Epithelial cell of prostate (primary cell): ENCODE results near the gene ACVR1.
A peak's percentile ranks its signal among the peaks of the same experiment; 100 is the strongest.

ENCODE experiments used
- DNase-seq: peaks from one replicate; pipeline ENCODE4 v3.0.0-alpha.2; 2011; ENCODE audit warnings: low read depth, low spot score
- H3K27ac ChIP-seq: fragments of 450-650 bp; 2 replicates; pipeline ENCODE4 v1.5.1; 2017; ENCODE audit warnings: mild to moderate bottlenecking

Gene ACVR1

GRCh38 chr2:157876066-157876785 lies at the start of gene ACVR1:
TSS of gene ACVR1 (minus strand) at chr2:157876330. CDS start at chr2:157799493, 76,837 bp downstream.
- peak; percentile 89 for DNase-seq
- H3K27ac ChIP-seq: peak within 1 kb of the TSS; percentile 90

DNA sequence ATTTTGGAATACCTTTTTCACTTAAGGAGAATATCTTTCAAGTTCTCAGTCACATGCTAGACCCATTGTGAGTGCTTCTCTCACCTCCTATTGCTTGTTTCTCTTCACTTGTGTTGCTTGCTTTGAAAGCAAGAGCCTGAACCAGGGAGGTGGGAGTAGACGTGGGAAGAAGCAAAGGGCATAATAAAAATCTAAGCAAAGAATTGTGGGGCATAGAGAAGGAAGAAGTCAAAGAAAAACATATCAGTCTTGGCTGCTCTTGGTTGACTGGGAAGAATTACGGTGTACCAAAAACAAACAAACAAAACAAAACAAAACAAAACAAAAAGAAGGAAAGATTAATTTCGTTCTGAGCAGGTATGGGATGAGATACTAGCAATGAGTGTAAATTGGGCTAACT lies 48.9 kb upstream of the ACVR1 start:
- no peak for DNase-seq
- H3K27ac ChIP-seq: no peak overlapping the region

GRCh38 chr2:157923598-157924217 lies 47.6 kb upstream of the ACVR1 start:
- DNase-seq: no peak

DNA sequence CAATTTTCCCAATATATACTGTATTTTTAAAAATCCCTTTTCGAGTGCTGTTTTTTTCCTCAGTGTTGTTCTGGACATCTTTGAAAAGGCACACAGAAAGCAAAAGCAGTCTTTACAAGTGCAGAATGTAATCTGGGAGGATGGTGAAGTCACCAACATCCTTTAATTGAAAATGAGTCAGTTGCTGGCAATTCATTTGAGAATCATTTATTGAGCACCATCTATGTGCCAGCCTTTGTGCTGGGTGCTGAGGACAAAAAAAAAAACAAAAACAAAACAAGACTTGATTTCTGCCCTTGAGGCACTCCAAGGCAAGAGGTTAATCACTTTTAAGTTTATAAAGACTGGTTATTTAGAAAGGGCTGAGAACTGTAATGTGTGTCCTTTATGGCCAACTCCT lies 46.7 kb upstream of the ACVR1 start:
- no peak for DNase-seq
- no peak overlapping the region for H3K27ac ChIP-seq

More at GRCh38 chr2:157923598-157924217, 47.6 kb upstream of the ACVR1 start:
- H3K27ac ChIP-seq: no peak overlapping the region

GRCh38 chr2:157922336-157922735 lies 46.2 kb upstream of the ACVR1 start:
- no peak overlapping the region for H3K27ac ChIP-seq
- no peak for DNase-seq

- no peak overlapping the region for H3K27ac ChIP-seq
- DNase-seq: no peak
Observed at GRCh38 chr2:157920736-157921135, 44.6 kb upstream of the ACVR1 start.

- DNase-seq: no peak
Observed at GRCh38 chr2:157919181-157919580, 43.1 kb upstream of the ACVR1 start.

DNA sequence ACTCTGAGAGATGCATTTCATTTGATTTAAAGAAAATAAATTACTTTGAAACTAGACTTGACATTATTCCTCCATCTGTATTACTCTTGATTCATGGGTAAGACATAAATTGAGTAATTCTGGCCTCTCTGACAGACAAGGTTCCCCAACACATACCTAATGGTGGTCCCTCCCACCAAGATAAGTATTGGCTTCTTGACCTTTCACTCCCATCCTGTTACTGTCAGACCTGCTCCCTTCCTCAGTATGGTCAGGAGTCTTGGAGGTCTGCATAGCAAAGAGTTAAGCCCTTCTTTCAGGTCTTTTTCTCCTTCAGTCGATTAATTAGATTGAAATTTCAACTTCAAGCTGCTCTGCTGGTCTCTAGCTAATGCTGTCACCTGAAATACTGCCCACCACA lies 42.2 kb upstream of the ACVR1 start:
- no peak overlapping the region for H3K27ac ChIP-seq
- no peak for DNase-seq

More at GRCh38 chr2:157919181-157919580, 43.1 kb upstream of the ACVR1 start:
- no peak overlapping the region for H3K27ac ChIP-seq

- no peak for DNase-seq
- H3K27ac ChIP-seq: no peak overlapping the region
Observed at GRCh38 chr2:157911750-157912149, 35.6 kb upstream of the ACVR1 start.

- H3K27ac ChIP-seq: no peak overlapping the region
- DNase-seq: no peak
Observed at GRCh38 chr2:157911246-157911645, 35.1 kb upstream of the ACVR1 start.

DNA sequence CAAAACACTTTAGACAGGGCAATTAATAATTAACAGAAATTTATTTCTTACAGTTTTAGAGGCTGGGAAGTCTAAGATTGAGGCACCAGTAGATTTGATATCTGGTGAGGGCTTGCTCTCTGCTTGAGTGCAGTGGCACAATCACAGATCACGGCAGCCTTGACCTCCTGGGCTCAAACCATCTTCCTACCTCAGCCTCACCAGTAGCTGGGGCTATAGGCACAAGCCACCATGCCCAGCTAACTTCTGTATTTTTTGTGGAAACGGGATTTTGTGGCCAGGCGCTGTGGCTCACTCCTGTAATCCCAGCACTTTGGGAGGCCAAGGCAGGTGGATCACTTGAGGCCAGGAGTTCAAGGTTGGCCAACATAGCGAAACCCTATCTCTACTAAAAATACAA lies 29.0 kb upstream of the ACVR1 start:
- DNase-seq: no peak
- no peak overlapping the region for H3K27ac ChIP-seq

GRCh38 chr2:157903626-157904025 lies 27.5 kb upstream of the ACVR1 start:
- no peak for DNase-seq
- H3K27ac ChIP-seq: no peak overlapping the region

- DNase-seq: no peak
- H3K27ac ChIP-seq: no peak overlapping the region
Observed at GRCh38 chr2:157903151-157903550, 27.0 kb upstream of the ACVR1 start.

DNA sequence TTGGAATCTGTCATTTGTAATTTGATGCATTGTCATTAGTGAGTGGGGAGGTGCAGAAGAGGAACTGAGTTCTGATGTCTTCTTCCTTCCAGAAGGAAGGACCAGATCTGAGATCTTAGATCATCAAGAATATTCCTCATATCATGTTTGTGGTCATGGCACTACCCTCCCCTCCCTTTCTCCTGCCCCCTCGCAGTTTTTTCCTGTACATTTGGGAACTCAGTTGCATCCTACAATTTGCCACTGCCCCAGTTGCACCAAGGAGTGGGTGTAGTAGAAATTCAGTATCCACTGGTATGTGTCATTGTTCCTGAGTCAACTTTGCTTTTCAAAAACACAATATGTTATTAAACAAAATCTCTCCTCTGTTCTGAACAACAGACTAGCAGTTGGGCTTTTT lies 26.6 kb upstream of the ACVR1 start:
- H3K27ac ChIP-seq: no peak overlapping the region
- no peak for DNase-seq

- H3K27ac ChIP-seq: no peak overlapping the region
- DNase-seq: no peak
Observed at GRCh38 chr2:157901325-157901724, 25.2 kb upstream of the ACVR1 start.

DNA sequence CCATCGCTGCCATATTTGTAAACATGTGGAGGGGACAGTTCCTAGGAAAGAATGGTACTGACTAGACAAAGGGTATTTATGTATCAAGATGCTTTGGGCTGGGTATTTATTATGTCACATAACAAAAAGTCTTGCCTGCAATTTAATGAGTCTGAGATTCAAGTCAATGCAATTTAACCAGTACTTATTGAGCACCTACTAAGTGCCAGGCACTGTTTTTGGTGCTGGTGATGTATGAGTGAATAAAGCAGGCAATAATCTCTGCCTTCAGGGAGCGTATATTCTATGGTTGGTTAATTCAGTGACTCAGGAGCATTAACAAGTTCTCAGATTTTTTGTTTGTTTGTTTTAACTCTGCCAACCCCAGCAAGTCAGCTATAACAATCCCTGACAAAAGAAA lies 24.6 kb upstream of the ACVR1 start:
- DNase-seq: no peak
- no peak overlapping the region for H3K27ac ChIP-seq

GRCh38 chr2:157900203-157900602 lies 24.1 kb upstream of the ACVR1 start:
- no peak overlapping the region for H3K27ac ChIP-seq
- no peak for DNase-seq

DNA sequence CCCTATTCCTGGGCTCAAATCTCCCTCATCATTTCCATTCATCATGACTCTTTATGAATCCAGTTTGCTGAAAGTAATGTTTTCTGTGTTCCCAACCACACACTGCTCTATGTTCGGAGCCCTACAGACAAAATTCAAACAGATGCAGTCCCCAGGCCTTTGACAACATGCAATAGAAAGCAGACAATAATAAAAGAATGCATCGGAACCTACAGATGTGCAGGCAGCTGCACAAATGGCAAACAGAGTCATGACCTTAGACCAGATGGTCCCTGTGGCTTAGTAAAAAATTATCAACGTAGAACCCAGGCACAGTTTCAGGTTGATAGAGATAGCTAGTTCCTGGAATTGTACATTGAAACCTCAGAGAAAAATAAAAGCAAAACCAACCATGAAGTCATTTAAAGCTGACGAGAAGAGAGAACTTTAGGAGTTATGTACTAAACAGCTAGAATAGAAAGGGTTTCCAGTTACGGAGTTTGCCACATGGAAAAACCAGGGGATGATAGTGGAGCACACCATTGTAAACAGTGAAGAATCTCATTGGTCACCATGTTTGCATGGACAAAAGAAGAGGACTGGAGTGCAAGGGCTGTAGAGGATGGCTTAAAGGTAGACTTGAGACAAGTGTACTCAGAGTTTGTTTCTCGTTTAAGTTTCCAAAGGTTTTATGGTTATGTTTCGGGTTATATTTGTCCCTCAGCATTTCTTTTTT lies 23.2 kb upstream of the ACVR1 start:
- H3K27ac ChIP-seq: no peak overlapping the region
- DNase-seq: no peak

- no peak for DNase-seq
- H3K27ac ChIP-seq: no peak overlapping the region
Observed at GRCh38 chr2:157898591-157898996, 22.5 kb upstream of the ACVR1 start.

- no peak for DNase-seq
- H3K27ac ChIP-seq: no peak overlapping the region
Observed at GRCh38 chr2:157897106-157897971, 21.2 kb upstream of the ACVR1 start.
